NB4 (cell line): ENCODE data around the gene TMEM256.

ENCODE experiments used
- CTCF ChIP-seq: IDR thresholded peaks from one replicate; pipeline ENCODE4 v1.5.1; 2012; ENCODE audit warnings: low read depth, low read length
- MYC ChIP-seq: IDR thresholded peaks from 2 replicates; pipeline ENCODE4 v1.6.1; 2011; ENCODE audit warnings: low read depth, low read length
- POLR2A ChIP-seq: IDR thresholded peaks from 2 replicates; pipeline ENCODE4 v1.6.1; 2011; ENCODE audit warnings: mild to moderate bottlenecking; ENCODE audit not compliant: insufficient read length; ENCODE audit errors: extremely low read depth

DNA sequence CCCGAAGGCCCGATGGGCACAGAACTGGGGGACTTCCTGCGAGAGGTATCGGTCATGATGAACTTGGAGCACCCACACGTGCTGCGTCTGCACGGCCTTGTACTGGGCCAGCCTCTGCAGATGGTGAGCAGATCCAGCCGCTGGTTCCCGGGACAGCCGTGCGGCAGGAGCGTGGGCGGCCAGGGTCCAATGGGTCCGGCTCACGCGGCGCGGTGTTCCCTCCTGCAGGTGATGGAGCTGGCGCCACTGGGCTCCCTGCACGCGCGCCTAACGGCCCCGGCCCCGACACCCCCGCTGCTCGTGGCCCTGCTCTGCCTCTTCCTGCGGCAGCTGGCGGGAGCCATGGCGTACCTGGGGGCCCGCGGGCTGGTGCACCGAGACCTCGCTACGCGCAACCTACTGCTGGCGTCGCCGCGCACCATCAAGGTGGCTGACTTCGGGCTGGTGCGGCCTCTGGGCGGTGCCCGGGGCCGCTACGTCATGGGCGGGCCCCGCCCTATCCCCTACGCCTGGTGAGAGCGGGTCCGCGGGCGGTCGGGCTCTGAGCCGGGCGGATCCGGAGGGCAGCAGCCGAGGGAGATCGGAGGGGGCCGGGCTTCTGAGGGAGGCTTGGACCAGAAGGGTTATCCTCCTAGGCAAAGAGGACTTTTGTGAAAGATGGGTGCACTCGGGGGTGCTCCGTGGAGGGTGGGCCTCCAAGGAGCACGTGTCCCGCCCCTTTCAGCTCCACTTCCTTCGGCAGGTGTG is 20.0 kb downstream of the TMEM256 start:
- no peak for TF ChIP-seq CTCF
- TF ChIP-seq MYC, result no peak
- no peak for TF ChIP-seq POLR2A
